GM10248 (cell line): Measurements from ENCODE around the gene PIGN.

Experiments
- CTCF ChIA-PET: fragments of 300-600 bp; sonication (Branson Sonifier 250); formaldehyde crosslinking; extraction: SDS; loops from one replicate; lab custom pipeline; 2021; ENCODE audit warnings: antibody characterized with exemption; lab: Yijun Ruan, JAX
- POLR2A ChIA-PET: fragments of 350-650 bp; sonication (Branson Sonifier 250); formaldehyde crosslinking; extraction: SDS; loops from one replicate; lab custom pipeline; 2020; ENCODE audit warnings: antibody characterized with exemption; lab: Yijun Ruan, JAX
- DNase-seq: peaks from one replicate; pipeline ENCODE4 v3.0.0; 2012; ENCODE audit errors: extremely low spot score
- TF ChIP-seq, protein P1 (sequence below): IDR thresholded peaks from 2 replicates; pipeline ENCODE4 v1.5.1; 2012; ENCODE audit warnings: mild to moderate bottlenecking, low read depth; ENCODE audit errors: extremely low read depth, missing control alignments, control extremely low read depth

PIGN gene

DNA sequence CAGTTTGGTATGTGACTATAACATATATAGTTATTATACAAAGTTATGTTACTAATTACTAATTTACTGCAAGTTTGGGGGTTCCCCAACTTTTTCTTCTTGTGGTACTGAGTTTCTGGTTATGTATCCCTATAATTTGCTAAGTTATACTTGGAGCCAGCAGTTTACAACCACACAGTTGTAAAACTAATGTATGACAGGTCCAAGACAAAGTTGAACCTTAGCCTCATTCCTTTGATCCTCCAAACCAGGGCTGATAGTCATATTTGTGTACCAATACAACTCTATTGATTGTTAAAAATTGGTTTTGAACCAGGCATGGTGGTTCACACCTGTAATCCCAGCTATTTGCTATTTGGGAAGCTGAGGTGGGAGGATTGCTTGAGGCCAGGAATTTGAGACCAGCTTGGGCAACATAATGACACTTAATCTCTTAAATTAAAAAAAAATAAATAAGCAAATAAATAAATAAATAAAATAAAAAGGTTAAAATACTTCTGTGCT is 24.5 kb upstream of the PIGN start:
- POLR2A ChIA-PET = no interaction called here
- CTCF ChIA-PET = interaction anchor here (1.3 to 1.8 kb wide), 2 partner anchors 11 to 19 kb away, joined by 3 read pairs; no protein-coding TSS in a partner anchor
- no peak for DNase-seq
- TF ChIP-seq, protein P1, sequence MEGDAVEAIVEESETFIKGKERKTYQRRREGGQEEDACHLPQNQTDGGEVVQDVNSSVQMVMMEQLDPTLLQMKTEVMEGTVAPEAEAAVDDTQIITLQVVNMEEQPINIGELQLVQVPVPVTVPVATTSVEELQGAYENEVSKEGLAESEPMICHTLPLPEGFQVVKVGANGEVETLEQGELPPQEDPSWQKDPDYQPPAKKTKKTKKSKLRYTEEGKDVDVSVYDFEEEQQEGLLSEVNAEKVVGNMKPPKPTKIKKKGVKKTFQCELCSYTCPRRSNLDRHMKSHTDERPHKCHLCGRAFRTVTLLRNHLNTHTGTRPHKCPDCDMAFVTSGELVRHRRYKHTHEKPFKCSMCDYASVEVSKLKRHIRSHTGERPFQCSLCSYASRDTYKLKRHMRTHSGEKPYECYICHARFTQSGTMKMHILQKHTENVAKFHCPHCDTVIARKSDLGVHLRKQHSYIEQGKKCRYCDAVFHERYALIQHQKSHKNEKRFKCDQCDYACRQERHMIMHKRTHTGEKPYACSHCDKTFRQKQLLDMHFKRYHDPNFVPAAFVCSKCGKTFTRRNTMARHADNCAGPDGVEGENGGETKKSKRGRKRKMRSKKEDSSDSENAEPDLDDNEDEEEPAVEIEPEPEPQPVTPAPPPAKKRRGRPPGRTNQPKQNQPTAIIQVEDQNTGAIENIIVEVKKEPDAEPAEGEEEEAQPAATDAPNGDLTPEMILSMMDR = no peak

DNA sequence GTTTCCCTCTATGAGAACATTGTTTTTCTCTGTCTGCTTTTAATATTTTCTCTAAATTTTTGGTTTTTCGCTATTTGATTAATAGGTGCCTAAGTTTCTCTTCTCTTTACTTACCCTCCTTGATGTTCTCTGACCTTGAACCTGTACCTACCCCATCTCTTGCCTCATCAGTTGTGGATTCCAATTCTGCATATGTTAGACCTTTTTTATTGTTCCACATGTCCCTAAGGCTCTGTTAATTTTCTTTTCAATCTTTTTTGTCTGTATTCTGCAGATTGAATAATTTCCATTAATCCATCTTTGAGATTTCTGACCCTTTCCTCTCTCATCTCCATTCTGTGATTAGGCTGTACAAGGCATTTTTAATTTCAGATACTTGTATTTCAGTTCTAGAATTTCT is 23.3 kb upstream of the PIGN start:
- CTCF ChIA-PET = interaction anchor here (0.8 to 1.3 kb wide), 2 partner anchors 9 to 11 kb away, joined by 3 to 5 read pairs; no protein-coding TSS in a partner anchor
- TF ChIP-seq, protein P1 = no peak
- POLR2A ChIA-PET = no interaction called here
- DNase-seq = no peak

DNA sequence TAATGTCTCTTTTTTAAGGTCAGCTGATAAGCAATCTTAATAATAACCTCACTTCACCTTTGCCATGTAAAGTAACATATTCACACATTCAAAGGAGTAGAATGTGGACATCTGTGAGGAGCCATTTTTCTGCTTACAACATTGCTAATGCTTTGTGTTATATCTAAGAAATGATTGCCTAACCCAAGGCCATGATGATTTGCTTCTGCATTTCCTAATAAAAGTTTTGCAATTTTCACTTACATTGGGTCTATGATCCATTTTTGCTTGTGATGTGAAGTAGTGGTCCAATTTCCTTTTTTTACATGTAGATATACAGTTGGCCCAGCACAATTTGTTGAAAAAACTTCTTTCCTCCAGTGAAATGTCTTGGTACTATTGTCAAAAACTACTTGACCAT is 22.2 kb upstream of the PIGN start:
- TF ChIP-seq, protein P1 = no peak
- no peak for DNase-seq
- ChIA-PET POLR2A (no interaction called here), CTCF (interaction anchor here (0.9 to 2.1 kb wide), 3 partner anchors 9 to 17 kb away, joined by 3 to 7 read pairs (median 5); no protein-coding TSS in a partner anchor)

DNA sequence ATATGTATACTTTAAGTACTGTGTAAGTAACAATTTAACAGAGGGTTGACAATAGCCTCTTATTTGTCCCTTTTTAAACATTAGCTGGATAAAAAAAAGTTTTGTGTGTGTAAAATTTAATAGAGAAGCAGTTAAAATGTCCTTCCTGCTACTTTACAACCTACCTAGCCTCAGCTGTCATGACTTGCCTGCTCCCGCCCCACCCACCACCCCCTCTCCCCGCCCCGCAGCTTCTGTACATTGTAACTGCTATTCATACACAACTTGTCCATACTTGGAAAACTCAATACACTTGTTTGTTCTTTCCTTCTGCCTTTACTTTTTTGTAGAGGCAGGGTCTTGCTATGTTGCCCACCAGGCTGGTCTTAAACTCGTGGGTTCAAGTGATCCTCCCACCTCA is 19.7 kb upstream of the PIGN start:
- TF ChIP-seq, protein P1 = no peak
- DNase-seq = no peak
- POLR2A ChIA-PET = no interaction called here
- CTCF ChIA-PET = no interaction called here

DNA sequence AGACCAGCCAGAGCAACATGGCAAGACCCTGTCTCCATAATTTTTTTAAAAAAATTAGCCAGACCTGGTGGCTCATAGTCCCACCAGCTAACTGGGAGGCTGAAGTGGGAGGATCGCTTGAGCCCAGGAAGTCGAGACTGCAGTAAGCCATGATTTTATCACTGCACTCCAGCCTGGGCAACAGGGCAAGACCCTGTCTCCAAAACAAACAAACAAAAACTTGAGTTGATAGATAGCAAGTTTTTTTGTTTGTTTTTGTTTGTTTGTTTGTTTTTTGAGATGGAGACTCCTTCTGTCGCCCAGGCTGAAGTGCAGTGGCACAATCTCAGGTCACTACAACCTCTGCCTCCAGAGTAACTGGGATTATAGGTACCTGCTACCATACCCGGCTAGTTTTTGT is 19.0 kb upstream of the PIGN start:
- TF ChIP-seq, protein P1 = no peak
- ChIA-PET CTCF (no interaction called here), POLR2A (no interaction called here)
- no peak for DNase-seq

DNA sequence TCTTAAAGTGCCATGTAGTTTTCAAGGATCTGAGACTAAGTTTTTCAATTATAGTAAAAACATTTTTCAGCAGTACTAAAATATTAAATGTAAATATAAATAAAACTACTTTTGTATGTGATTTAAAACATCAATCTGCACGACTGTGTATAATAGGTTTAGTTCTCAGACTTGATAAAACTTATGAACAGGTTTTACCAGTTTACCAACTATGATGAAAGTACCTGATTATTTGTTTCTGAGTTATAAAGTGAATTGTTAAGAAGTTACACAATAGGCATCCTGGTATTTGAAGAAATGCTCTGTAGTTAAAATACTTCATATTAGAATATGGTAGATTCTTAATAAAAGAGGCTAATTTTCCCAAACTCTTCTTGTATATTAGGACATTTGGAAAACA is 15.0 kb upstream of the PIGN start:
- no peak for DNase-seq
- TF ChIP-seq, protein P1 = no peak
- ChIA-PET POLR2A (no interaction called here), CTCF (interaction anchor here (0.8 to 2.1 kb wide), 3 partner anchors 19 to 56 kb away, joined by 3 to 5 read pairs (median 3); no protein-coding TSS in a partner anchor)
